ENCODE measurements around the gene RBPJ. TPM values are rescaled to one million over a fixed set of nuclear protein-coding genes. Genes with fewer than 3 reads are reported as not detected.

RBPJ gene
- total RNA-seq, 1 donor from 2014 or later, result 121 TPM

GRCh38 chr4:26317766-26318165 is 3.0 kb upstream of the RBPJ start:
- TF ChIP-seq CTCF (IDR thresholded peaks at IDR 0.05; ENCODE audit: partially characterized antibody, unreplicated experiment), result no peak
- peaks cover 13% of the 10 kb centered on the region for H3K36me3 Mint-ChIP-seq (ENCODE audit: unreplicated experiment)
- H3K27ac Mint-ChIP-seq (ENCODE audit: unreplicated experiment), result no peak overlapping the region
- peaks cover 16% of the 10 kb centered on the region for H3K27me3 Mint-ChIP-seq (ENCODE audit: unreplicated experiment)
- H3K4me3 Mint-ChIP-seq (ENCODE audit: unreplicated experiment), result peak overlapping the region; percentile 48
- DNase-seq, result no peak
- peaks cover 24% of the 10 kb centered on the region for H3K9me3 Mint-ChIP-seq (ENCODE audit: unreplicated experiment)
- peaks cover 2% of the 10 kb centered on the region for H3K4me1 Mint-ChIP-seq (ENCODE audit: low read depth, unreplicated experiment)

GRCh38 chr4:26319467-26319948 is 1.3 kb upstream of the RBPJ start:
- peak overlapping the region; percentile 73 for H3K27ac Mint-ChIP-seq (ENCODE audit: unreplicated experiment)
- peak overlapping the region; percentile 94 for H3K4me3 Mint-ChIP-seq (ENCODE audit: unreplicated experiment)
- DNase-seq, result peak; percentile 98
- peaks cover 16% of the 10 kb centered on the region for H3K27me3 Mint-ChIP-seq (ENCODE audit: unreplicated experiment)
- no peak for TF ChIP-seq CTCF (IDR thresholded peaks at IDR 0.05; ENCODE audit: partially characterized antibody, unreplicated experiment)
- peaks cover 12% of the 10 kb centered on the region for H3K4me1 Mint-ChIP-seq (ENCODE audit: low read depth, unreplicated experiment)
- peaks cover 13% of the 10 kb centered on the region for H3K36me3 Mint-ChIP-seq (ENCODE audit: unreplicated experiment)
- H3K9me3 Mint-ChIP-seq (ENCODE audit: unreplicated experiment), result peaks cover 24% of the 10 kb centered on the region

- no peak for TF ChIP-seq CTCF (IDR thresholded peaks at IDR 0.05; ENCODE audit: partially characterized antibody, unreplicated experiment)
- peaks cover 14% of the 10 kb centered on the region for H3K4me1 Mint-ChIP-seq (ENCODE audit: low read depth, unreplicated experiment)
- peaks cover 13% of the 10 kb centered on the region for H3K36me3 Mint-ChIP-seq (ENCODE audit: unreplicated experiment)
- H3K27ac Mint-ChIP-seq (ENCODE audit: unreplicated experiment), result peak overlapping the region; percentile 83
- peak overlapping the region; percentile 94 for H3K4me3 Mint-ChIP-seq (ENCODE audit: unreplicated experiment)
- no peak for DNase-seq
- peaks cover 16% of the 10 kb centered on the region for H3K27me3 Mint-ChIP-seq (ENCODE audit: unreplicated experiment)
- H3K9me3 Mint-ChIP-seq (ENCODE audit: unreplicated experiment), result peaks cover 24% of the 10 kb centered on the region
These were observed 771 bp upstream of the RBPJ start for GRCh38 chr4:26319949-26320537.

GRCh38 chr4:26321373-26322221 is 783 bp downstream of the RBPJ start:
- Mint-ChIP-seq H3K27ac (ENCODE audit: unreplicated experiment) (peak overlapping the region; percentile 99), H3K4me1 (ENCODE audit: low read depth, unreplicated experiment) (peaks cover 19% of the 10 kb centered on the region), H3K27me3 (ENCODE audit: unreplicated experiment) (peaks cover 16% of the 10 kb centered on the region), H3K36me3 (ENCODE audit: unreplicated experiment) (peaks cover 4% of the 10 kb centered on the region), H3K4me3 (ENCODE audit: unreplicated experiment) (peak overlapping the region; percentile 98), H3K9me3 (ENCODE audit: unreplicated experiment) (peaks cover 20% of the 10 kb centered on the region)
- peak; percentile 77 for DNase-seq
- no peak for TF ChIP-seq CTCF (IDR thresholded peaks at IDR 0.05; ENCODE audit: partially characterized antibody, unreplicated experiment)

GRCh38 chr4:26322346-26322745 is 1.5 kb downstream of the RBPJ start:
- H3K36me3 Mint-ChIP-seq (ENCODE audit: unreplicated experiment), result peaks cover 4% of the 10 kb centered on the region
- peaks cover 22% of the 10 kb centered on the region for H3K4me1 Mint-ChIP-seq (ENCODE audit: low read depth, unreplicated experiment)
- DNase-seq, result no peak
- H3K9me3 Mint-ChIP-seq (ENCODE audit: unreplicated experiment), result peaks cover 19% of the 10 kb centered on the region
- peak overlapping the region; percentile 99 for H3K27ac Mint-ChIP-seq (ENCODE audit: unreplicated experiment)
- no peak for TF ChIP-seq CTCF (IDR thresholded peaks at IDR 0.05; ENCODE audit: partially characterized antibody, unreplicated experiment)
- H3K4me3 Mint-ChIP-seq (ENCODE audit: unreplicated experiment), result peak overlapping the region; percentile 98
- H3K27me3 Mint-ChIP-seq (ENCODE audit: unreplicated experiment), result peaks cover 15% of the 10 kb centered on the region

Measured in glutamatergic neuron (in vitro differentiated cells).